Psoas muscle (tissue), 8 donors: ENCODE data around the gene LGALS1. TPM values are rescaled to one million over a fixed set of nuclear protein-coding genes. Genes with fewer than 3 reads are reported as not detected.
A peak's percentile ranks its signal among the peaks of the same experiment; 100 is the strongest.

Experiments used
- ATAC-seq, 4 donors: fragments of 200-7000 bp; cut with Tn5 transposase; one replicate each; pipeline ENCODE4 v1.9.1; 2020; ENCODE audit warnings: moderate library complexity in 3 of 4, mild to moderate bottlenecking in 2 of 4
- DNase-seq, 2 donors: peaks; one replicate each; pipeline ENCODE4 v3.0.0-alpha.2; 2020
- H3K27ac ChIP-seq: fragments of 200-600 bp; one replicate; pipeline ENCODE4 v1.8.0; 2022
- H3K27me3 ChIP-seq, 3 donors: fragments of 200-600 bp in 1 of 3; one replicate each; pipeline versions ENCODE4 v1.6.1 to v1.8.0; 2013 to 2022; ENCODE audit warnings: low read length in 2 of 3, mild to moderate bottlenecking in 2 of 3, moderate library complexity in 1 of 3; ENCODE audit not compliant: insufficient read depth in 3 of 3
- H3K36me3 ChIP-seq, 2 donors: fragments of 200-600 bp in 1 of 2; one replicate each; pipeline versions ENCODE4 v1.6.1 to v1.8.0; 2013 to 2022; ENCODE audit warnings: low read depth in 1 of 2, mild to moderate bottlenecking in 1 of 2, moderate library complexity in 1 of 2; ENCODE audit not compliant: insufficient read depth in 1 of 2
- H3K4me1 ChIP-seq: fragments of 200-600 bp; one replicate; pipeline ENCODE4 v1.8.0; 2022
- H3K4me3 ChIP-seq: fragments of 200-600 bp; one replicate; pipeline ENCODE4 v1.8.0; 2022; ENCODE audit warnings: mild to moderate bottlenecking
- H3K9me3 ChIP-seq: fragments of 200-600 bp; one replicate; pipeline ENCODE4 v1.8.0; 2022
- CTCF ChIP-seq: fragments of 200-600 bp; IDR thresholded peaks from one replicate; pipeline ENCODE4 v1.8.0; 2022; ENCODE audit warnings: antibody characterized with exemption
- WGBS, 3 donors: extraction: QIAGEN DNeasy Blood & Tissue Kit; methylation state at CpG; one replicate each; pipeline versions ENCODE4 v1.1.6 to v1.1.7; 2013; 5-methylcytosine and 5-hydroxymethylcytosine counted together
- intact Hi-C, 2 donors: fragments of 100-400 bp; cut with DNase I; formaldehyde crosslinking; loops; one replicate each; pipeline versions ENCODE4 v1.11.0 to v1.14.2; 2022
- polyA plus RNA-seq, 3 donors: library from polyadenylated mRNA; stranded (reverse); fragments of 200-250 nt; gene quantifications; one replicate each; pipeline ENCODE4 v1.2.3, GENCODE V29; 2013
- total RNA-seq, 4 donors: library from RNA; stranded (reverse); fragmentation: NEBNext Ultra II Directional in 2 of 4; extraction: Animal tissue kit (Norgen Biotek cat#: 25700) in 2 of 4; gene quantifications; one replicate each; pipeline versions ENCODE4 v1.2.1 to v1.2.4, GENCODE V29; 2021 to 2023
- donor health status: healthy with polysubstance abuse.
- donor health status: DM: no; HTN: no; CAD: no; lungs with moderate emphysema.
- donor health status: Bipolar disorder and iron deficiency.
- donor health status: healthy.
- donor health status: DM: yes; HTN: yes; CAD: no.
- donor health status: DM: no; HTN: no; CAD: no.
- donor health status: DM: no; HTN: no; CAD: no.
- donor health status: DM: yes; HTN: yes; CAD: no.

The LGALS1 gene
- total and polyA plus RNA-seq, 7 donors = 434 to 1,817 (median 976) TPM

GRCh38 chr22:37631448-37632173, 43.8 kb upstream of the LGALS1 start:
- TF ChIP-seq CTCF = no peak
- Histone ChIP-seq H3K9me3 (no peaks in the 10 kb centered on the region), H3K4me1 (peaks cover 31% of the 10 kb centered on the region), H3K4me3 (no peak overlapping the region), H3K27ac (no peak overlapping the region), H3K27me3 (no peaks in the 10 kb centered on the region), H3K36me3 (peaks cover 0 to 56% of the 10 kb centered on the region in 2 donors)
- ATAC-seq (no peak), DNase-seq (no peak)
- WGBS, 3 donors = 79 to 88% (median 81%) methylated on average over 19 of the region's 19 CpGs
- intact Hi-C loops = no loop called here

- Histone ChIP-seq H3K4me3 (no peak overlapping the region), H3K4me1 (peaks cover 23% of the 10 kb centered on the region)
- intact Hi-C loops = no loop called here
Measured at GRCh38 chr22:37632174-37633088, 43.0 kb upstream of the LGALS1 start.

GRCh38 chr22:37633089-37633624, 42.3 kb upstream of the LGALS1 start:
- Histone ChIP-seq H3K27me3 (no peaks in the 10 kb centered on the region), H3K36me3 (peaks cover 0 to 47% of the 10 kb centered on the region in 2 donors), H3K9me3 (no peaks in the 10 kb centered on the region), H3K4me1 (peaks cover 21% of the 10 kb centered on the region), H3K4me3 (peak overlapping the region; percentile 33), H3K27ac (peak overlapping the region; percentile 58)
- 42 to 53% (median 49%) methylated on average over 11 of the region's 11 CpGs for WGBS, 3 donors
- ATAC-seq = peak in 2 of 4 donors; percentile 7 to 13
- no peak for DNase-seq
- intact Hi-C loops = no loop called here
- TF ChIP-seq CTCF = no peak

More at GRCh38 chr22:37632174-37633088, 43.0 kb upstream of the LGALS1 start:
- no peak for DNase-seq
- ATAC-seq = no peak
- Histone ChIP-seq H3K27me3 (no peaks in the 10 kb centered on the region), H3K9me3 (no peaks in the 10 kb centered on the region), H3K36me3 (peaks cover 0 to 54% of the 10 kb centered on the region in 2 donors), H3K27ac (peak overlapping the region; percentile 58)
- TF ChIP-seq CTCF = no peak
- 71 to 76% (median 73%) methylated on average over 14 of the region's 14 CpGs for WGBS, 3 donors

GRCh38 chr22:37633625-37634416, 41.6 kb upstream of the LGALS1 start:
- Histone ChIP-seq H3K4me1 (peaks cover 21% of the 10 kb centered on the region), H3K4me3 (peak overlapping the region; percentile 33), H3K9me3 (no peaks in the 10 kb centered on the region), H3K27ac (peak overlapping the region; percentile 58), H3K36me3 (peaks cover 0 to 40% of the 10 kb centered on the region in 2 donors), H3K27me3 (no peaks in the 10 kb centered on the region)
- intact Hi-C loops = no loop called here
- WGBS, 3 donors = 3 to 5% (median 4%) methylated on average over 18 to 24 of the region's 24 CpGs
- ATAC-seq (peak; percentile 72 to 83 (median 76)), DNase-seq (peak; percentile 90 to 94)
- TF ChIP-seq CTCF = no peak
